ENCODE data around the gene CTCF. TPM values are rescaled to one million over a fixed set of nuclear protein-coding genes. Genes with fewer than 3 reads are reported as not detected.

Gene CTCF
- total RNA-seq, 4 donors from 2014 or later: 26.1 to 39.6 (median 31.8) TPM

GRCh38 chr16:67517661-67518423, 44.5 kb upstream of the CTCF start:
- H3K4me3 ChIP-seq: peak overlapping the region in 1 of 4 donors; percentile 18
- H3K27me3 ChIP-seq: no peaks in the 10 kb centered on the region
- 59 to 66% methylated on average over 11 of the region's 11 CpGs for WGBS, 2 donors
- TF ChIP-seq POLR2A (IDR thresholded peaks at IDR 0.05) (no peak), EP300 (IDR thresholded peaks at IDR 0.05) (no peak)
- TF ChIP-seq, protein P1, sequence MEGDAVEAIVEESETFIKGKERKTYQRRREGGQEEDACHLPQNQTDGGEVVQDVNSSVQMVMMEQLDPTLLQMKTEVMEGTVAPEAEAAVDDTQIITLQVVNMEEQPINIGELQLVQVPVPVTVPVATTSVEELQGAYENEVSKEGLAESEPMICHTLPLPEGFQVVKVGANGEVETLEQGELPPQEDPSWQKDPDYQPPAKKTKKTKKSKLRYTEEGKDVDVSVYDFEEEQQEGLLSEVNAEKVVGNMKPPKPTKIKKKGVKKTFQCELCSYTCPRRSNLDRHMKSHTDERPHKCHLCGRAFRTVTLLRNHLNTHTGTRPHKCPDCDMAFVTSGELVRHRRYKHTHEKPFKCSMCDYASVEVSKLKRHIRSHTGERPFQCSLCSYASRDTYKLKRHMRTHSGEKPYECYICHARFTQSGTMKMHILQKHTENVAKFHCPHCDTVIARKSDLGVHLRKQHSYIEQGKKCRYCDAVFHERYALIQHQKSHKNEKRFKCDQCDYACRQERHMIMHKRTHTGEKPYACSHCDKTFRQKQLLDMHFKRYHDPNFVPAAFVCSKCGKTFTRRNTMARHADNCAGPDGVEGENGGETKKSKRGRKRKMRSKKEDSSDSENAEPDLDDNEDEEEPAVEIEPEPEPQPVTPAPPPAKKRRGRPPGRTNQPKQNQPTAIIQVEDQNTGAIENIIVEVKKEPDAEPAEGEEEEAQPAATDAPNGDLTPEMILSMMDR (IDR thresholded peaks at IDR 0.05): no peak
- no peaks in the 10 kb centered on the region for H3K36me3 ChIP-seq
- H3K4me1 ChIP-seq: peaks cover 0 to 8% (median 6%) of the 10 kb centered on the region in 4 donors
- DNase-seq (ENCODE audit: low spot score in 2 of 2): no peak
- peak overlapping the region in 1 of 4 donors; percentile 74 for H3K27ac ChIP-seq
- H3K9me3 ChIP-seq: no peaks in the 10 kb centered on the region

- H3K27ac ChIP-seq: peak overlapping the region in 1 of 4 donors; percentile 74
- no peaks in the 10 kb centered on the region for H3K9me3 ChIP-seq
- WGBS, 2 donors: 73 to 83% methylated on average over 8 of the region's 8 CpGs
- H3K27me3 ChIP-seq: no peaks in the 10 kb centered on the region
- no peak for DNase-seq (ENCODE audit: low spot score in 2 of 2)
- TF ChIP-seq EP300 (IDR thresholded peaks at IDR 0.05): no peak
- TF ChIP-seq POLR2A (IDR thresholded peaks at IDR 0.05): no peak
- TF ChIP-seq, protein P1 (IDR thresholded peaks at IDR 0.05): no peak
- H3K4me3 ChIP-seq: peak overlapping the region in 1 of 4 donors; percentile 18
- peaks cover 0 to 8% (median 6%) of the 10 kb centered on the region in 4 donors for H3K4me1 ChIP-seq
- H3K36me3 ChIP-seq: no peaks in the 10 kb centered on the region
Observed at GRCh38 chr16:67518676-67519075, 43.6 kb upstream of the CTCF start.

DNA sequence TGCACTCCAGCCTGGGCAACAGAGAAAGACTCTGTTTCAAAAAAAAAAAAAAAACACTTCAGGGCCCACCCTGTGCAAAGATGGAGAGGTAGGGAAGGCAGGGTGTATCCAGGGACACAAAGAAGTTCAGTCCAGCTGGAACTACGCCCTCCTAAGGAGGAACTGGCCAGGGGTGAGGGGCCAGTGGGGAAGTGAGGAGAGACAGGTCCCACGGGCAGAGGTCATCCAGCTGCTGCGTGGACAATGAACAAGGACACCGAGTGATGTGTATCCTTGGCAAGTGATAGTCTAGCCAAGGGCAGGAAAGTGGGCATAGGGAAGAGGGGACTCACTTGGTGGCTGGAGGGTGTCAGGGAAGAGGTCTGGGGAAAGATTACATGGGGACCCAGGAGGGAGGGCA, 43.1 kb upstream of the CTCF start:
- no peak for DNase-seq (ENCODE audit: low spot score in 2 of 2)
- Histone ChIP-seq H3K36me3 (no peaks in the 10 kb centered on the region), H3K27me3 (no peaks in the 10 kb centered on the region), H3K4me3 (no peak overlapping the region), H3K9me3 (no peaks in the 10 kb centered on the region), H3K4me1 (peaks cover 0 to 7% (median 4%) of the 10 kb centered on the region in 4 donors), H3K27ac (no peak overlapping the region)
- 46 to 55% methylated on average over 4 of the region's 4 CpGs for WGBS, 2 donors
- TF ChIP-seq, protein P1 (IDR thresholded peaks at IDR 0.05): no peak
- TF ChIP-seq EP300 (IDR thresholded peaks at IDR 0.05) (no peak), POLR2A (IDR thresholded peaks at IDR 0.05) (no peak)

- Histone ChIP-seq H3K27me3 (no peaks in the 10 kb centered on the region), H3K4me3 (peak overlapping the region; percentile 33 to 53 (median 48)), H3K36me3 (no peaks in the 10 kb centered on the region), H3K9me3 (no peaks in the 10 kb centered on the region), H3K27ac (peak overlapping the region; percentile 91 to 95 (median 92)), H3K4me1 (peaks cover 0 to 7% (median 2%) of the 10 kb centered on the region in 4 donors)
- DNase-seq (ENCODE audit: low spot score in 2 of 2): peak; percentile 95 to 99
- TF ChIP-seq POLR2A (IDR thresholded peaks at IDR 0.05): peak in 1 of 2 donors; percentile 59
- TF ChIP-seq, protein P1 (IDR thresholded peaks at IDR 0.05): peak; percentile 81 to 99 (median 85)
- peak; percentile 39 to 81 for TF ChIP-seq EP300 (IDR thresholded peaks at IDR 0.05)
- 0 to 1% methylated on average over 19 to 25 of the region's 25 CpGs for WGBS, 2 donors
Observed at GRCh38 chr16:67521095-67521804, 41.1 kb upstream of the CTCF start.

Measured in tibial nerve (tissue), 4 donors.